Uterine smooth muscle cell (primary cell): Measurements from ENCODE around the gene C11orf58. TPM values are rescaled to one million over a fixed set of nuclear protein-coding genes. Genes with fewer than 3 reads are reported as not detected.

Experiments used
- total RNA-seq: library from RNA; depleted of rRNA; stranded (reverse); fragments of >200 nt; gene quantifications from 2 replicates; pipeline ENCODE4 v1.2.3, GENCODE V29; 2014

The C11orf58 gene
- total RNA-seq: 184 and 242 TPM in 2 replicates

GRCh38 chr11:16738193-16738946, at the start of gene C11orf58:
Gene C11orf58, plus strand, starts transcription at chr11:16738647. Its CDS starts 132 bp downstream, at chr11:16738779.

